Neural cell (in vitro differentiated cells): Measurements from ENCODE around the gene PCIF1.

Experiments used
- EP300 ChIP-seq: fragments of 450-650 bp; conservative IDR thresholded peaks from 2 replicates; pipeline ENCODE4 v1.6.1; 2014; ENCODE audit warnings: antibody characterized with exemption, mild to moderate bottlenecking, moderate library complexity; ENCODE audit not compliant: poor library complexity, severe bottlenecking
- EZH2 ChIP-seq: fragments of 200-600, 300-800 bp; shearing (Covaris generic), sonication (generic); IDR thresholded peaks from 2 replicates; pipeline ENCODE4 v1.6.1; 2014; ENCODE audit warnings: antibody characterized with exemption, low read length, borderline replicate concordance, mild to moderate bottlenecking; ENCODE audit not compliant: insufficient read depth, poor library complexity, severe bottlenecking
- MXI1 ChIP-seq: fragments of 450-650 bp; conservative IDR thresholded peaks from 2 replicates; pipeline ENCODE4 v1.6.1; 2014; ENCODE audit warnings: antibody characterized with exemption, mild to moderate bottlenecking; ENCODE audit not compliant: poor library complexity, severe bottlenecking
- POLR2AphosphoS5 ChIP-seq: IDR thresholded peaks from 2 replicates; pipeline ENCODE4 v1.6.1; 2012
- SMC3 ChIP-seq: fragments of 450-650 bp; conservative IDR thresholded peaks from 2 replicates; pipeline ENCODE4 v1.6.1; 2014; ENCODE audit warnings: antibody characterized with exemption, mild to moderate bottlenecking, moderate library complexity; ENCODE audit not compliant: poor library complexity
- TF ChIP-seq, protein P1 (sequence below): fragments of 450-650 bp; IDR thresholded peaks from 2 replicates; pipeline ENCODE4 v1.5.1; 2014; ENCODE audit warnings: antibody characterized with exemption, mild to moderate bottlenecking, moderate library complexity; ENCODE audit not compliant: poor library complexity, severe bottlenecking
- TF ChIP-seq, protein P2 (sequence below): IDR thresholded peaks from 2 replicates; pipeline ENCODE4 v1.6.1; 2012; ENCODE audit warnings: borderline replicate concordance

DNA sequence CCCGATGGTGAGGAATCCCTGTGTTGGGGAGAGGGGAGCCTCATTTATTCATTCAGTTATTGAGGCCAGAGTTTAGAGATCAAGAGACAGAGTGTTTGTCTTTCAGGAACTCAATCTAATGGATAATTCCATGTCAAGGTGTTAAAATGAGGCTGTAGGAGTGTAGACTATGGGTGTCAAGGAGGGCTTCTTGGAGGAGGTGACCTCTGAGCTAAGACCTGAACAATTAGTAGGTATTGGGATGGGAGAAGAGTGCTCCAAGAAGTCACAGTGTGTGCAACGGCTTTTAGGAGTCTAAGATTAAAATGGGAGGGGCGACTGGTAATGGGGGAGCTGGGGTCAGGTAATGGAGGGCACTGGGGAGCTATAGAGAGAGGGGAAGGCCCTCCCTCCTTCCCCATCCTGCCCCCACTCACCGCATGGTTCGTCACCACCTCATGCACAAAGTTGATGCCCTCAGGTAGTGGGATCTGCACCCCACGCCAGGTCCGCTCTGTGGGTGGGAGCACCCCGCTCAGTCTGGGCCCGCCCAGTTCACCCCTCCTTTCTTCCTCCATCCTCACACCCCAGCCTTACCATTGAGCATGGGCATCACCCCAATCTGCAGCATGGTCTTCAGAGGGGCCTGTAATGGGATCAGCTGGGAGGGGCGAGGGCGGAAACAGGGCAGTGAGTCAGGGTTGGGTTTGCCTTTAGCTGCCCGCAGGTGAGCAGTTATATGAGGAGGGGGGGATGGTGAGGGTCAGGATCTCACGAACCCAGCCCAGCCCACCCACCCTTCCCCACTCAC lies 35.2 kb upstream of the PCIF1 start:
- TF ChIP-seq, protein P1, sequence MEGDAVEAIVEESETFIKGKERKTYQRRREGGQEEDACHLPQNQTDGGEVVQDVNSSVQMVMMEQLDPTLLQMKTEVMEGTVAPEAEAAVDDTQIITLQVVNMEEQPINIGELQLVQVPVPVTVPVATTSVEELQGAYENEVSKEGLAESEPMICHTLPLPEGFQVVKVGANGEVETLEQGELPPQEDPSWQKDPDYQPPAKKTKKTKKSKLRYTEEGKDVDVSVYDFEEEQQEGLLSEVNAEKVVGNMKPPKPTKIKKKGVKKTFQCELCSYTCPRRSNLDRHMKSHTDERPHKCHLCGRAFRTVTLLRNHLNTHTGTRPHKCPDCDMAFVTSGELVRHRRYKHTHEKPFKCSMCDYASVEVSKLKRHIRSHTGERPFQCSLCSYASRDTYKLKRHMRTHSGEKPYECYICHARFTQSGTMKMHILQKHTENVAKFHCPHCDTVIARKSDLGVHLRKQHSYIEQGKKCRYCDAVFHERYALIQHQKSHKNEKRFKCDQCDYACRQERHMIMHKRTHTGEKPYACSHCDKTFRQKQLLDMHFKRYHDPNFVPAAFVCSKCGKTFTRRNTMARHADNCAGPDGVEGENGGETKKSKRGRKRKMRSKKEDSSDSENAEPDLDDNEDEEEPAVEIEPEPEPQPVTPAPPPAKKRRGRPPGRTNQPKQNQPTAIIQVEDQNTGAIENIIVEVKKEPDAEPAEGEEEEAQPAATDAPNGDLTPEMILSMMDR: no peak
- TF ChIP-seq EP300 (no peak), EZH2 (no peak), SMC3 (no peak), POLR2AphosphoS5 (no peak), MXI1 (no peak)
- TF ChIP-seq, protein P2, sequence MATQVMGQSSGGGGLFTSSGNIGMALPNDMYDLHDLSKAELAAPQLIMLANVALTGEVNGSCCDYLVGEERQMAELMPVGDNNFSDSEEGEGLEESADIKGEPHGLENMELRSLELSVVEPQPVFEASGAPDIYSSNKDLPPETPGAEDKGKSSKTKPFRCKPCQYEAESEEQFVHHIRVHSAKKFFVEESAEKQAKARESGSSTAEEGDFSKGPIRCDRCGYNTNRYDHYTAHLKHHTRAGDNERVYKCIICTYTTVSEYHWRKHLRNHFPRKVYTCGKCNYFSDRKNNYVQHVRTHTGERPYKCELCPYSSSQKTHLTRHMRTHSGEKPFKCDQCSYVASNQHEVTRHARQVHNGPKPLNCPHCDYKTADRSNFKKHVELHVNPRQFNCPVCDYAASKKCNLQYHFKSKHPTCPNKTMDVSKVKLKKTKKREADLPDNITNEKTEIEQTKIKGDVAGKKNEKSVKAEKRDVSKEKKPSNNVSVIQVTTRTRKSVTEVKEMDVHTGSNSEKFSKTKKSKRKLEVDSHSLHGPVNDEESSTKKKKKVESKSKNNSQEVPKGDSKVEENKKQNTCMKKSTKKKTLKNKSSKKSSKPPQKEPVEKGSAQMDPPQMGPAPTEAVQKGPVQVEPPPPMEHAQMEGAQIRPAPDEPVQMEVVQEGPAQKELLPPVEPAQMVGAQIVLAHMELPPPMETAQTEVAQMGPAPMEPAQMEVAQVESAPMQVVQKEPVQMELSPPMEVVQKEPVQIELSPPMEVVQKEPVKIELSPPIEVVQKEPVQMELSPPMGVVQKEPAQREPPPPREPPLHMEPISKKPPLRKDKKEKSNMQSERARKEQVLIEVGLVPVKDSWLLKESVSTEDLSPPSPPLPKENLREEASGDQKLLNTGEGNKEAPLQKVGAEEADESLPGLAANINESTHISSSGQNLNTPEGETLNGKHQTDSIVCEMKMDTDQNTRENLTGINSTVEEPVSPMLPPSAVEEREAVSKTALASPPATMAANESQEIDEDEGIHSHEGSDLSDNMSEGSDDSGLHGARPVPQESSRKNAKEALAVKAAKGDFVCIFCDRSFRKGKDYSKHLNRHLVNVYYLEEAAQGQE: no peak
